Choroid plexus epithelial cell (primary cell): ENCODE results near the gene MEFV.

Source experiments
- DNase-seq: peaks from one replicate; pipeline ENCODE4 v3.0.0-alpha.2; 2010; ENCODE audit warnings: low read depth
- H3K4me3 ChIP-seq: 2 replicates; pipeline ENCODE4 v1.5.1; 2011; ENCODE audit warnings: low read depth, mild to moderate bottlenecking, control low read depth, low read length, moderate library complexity
- CTCF ChIP-seq: conservative IDR thresholded peaks from 2 replicates; pipeline ENCODE4 v1.5.1; 2011; ENCODE audit warnings: low read depth, mild to moderate bottlenecking, control low read depth, inconsistent platforms, low read length, moderate library complexity

The MEFV gene

DNA sequence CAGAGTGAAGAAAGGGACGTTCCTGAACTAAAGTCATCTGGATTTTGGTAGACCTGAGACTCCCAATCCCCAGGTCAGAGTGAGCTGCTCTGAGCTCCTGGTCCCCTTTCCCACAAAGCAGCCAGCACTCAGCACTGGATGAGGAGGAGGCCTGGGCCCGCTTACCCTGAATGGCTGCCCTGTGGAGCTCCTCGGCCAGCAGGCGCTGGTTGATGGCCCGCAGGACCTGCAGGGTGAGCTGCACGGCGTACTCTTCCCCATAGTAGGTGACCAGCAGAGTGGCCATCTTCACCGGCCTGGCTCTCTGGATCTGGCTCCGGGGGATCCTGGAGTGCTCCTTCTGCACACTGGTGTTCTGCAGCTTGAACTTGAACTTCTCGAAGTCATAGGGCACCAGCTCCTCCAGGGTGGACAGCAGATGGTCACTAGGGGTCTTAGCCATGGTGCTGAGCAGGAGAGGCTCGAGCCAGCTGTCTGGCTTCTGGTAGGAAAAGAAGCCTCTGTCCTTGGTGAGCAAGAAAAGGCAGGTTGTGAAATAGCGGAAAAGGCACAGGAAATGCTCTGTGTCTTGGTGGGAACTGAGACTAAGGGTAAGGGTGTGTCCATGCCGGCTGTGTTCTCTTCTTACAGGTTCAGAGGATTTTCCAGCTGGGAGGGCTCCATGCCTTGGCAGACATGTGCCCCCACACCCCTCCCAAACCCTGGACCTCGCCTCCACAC lies at the start of gene MEFV:
Gene MEFV, minus strand, starts transcription at position 488 of the 720 bp plus-strand sequence. Its CDS starts 46 bp downstream, at position 442.
- peak; percentile 28 for DNase-seq
- no peak within 1 kb of the TSS for H3K4me3 ChIP-seq
- no peak for TF ChIP-seq CTCF

DNA sequence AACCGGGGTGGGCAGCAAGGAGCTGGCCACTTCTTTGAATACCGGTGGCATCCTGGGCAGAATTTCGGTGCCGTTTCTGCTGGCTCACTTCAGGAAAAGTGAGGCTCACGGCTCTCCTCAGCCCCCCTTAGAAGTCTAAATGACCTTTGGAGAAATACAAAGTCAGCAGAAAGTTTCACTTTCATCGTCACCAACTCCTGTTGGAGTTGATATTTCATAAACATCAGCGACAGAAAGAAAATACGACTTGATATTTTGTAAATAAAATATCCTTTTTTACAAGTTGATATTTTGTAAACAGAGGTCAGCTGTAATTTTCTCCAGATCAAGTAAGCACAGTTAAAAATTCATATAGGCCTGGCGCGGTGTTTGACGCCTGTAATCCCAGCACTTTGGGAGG lies 49.6 kb upstream of the MEFV start:
- H3K4me3 ChIP-seq: peak overlapping the region; percentile 89
- no peak for DNase-seq
- no peak for TF ChIP-seq CTCF

DNA sequence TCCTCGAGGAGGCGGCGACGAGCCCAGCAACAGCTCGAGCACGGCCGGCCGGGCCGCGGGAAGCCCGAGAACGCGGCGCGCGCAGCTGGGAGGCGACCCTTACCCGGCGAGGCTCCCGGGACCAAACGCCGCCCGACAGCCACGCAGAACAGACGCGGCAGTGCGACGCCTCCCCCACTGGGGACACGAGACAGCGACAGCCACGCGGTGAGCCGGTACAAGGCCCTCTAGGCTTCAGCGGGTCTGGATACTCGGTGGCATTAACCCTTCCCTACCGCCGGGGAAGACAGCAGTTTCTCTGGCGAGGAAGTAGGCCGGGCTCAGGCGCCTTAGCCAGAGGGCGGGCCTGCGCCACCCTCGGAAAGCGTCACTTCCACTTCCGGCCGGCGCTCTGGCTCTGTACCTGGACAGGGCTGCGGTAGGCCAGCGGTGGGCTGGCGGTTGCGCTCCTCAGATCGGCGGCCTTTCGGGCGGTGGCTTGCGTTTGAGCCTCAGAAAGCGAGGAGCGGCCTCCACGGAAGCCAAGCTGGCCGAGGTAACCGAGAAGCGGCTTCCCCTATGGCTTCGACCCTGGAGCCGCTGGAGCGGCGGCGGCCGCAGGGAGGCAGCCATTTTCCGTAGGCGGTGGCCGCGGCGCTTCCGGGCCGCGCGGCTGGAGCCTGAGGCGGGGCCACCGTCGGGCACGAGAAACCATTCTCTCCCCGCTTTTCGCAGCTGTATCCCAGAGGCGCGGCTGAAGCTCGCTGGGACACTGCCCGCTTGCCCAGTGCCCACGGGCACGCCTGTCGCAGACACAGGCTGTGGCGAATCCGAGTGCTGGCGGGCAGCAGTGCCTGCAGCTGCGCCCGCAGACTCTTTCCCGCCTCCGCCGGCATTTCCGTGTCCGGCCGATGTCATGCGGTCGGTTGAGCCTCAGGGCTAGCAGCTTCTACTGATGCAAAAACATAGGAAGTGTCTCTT lies 49.0 kb upstream of the MEFV start, which contains the start of the genes TIGD7 and ZNF75A:
Gene TIGD7, minus strand, starts transcription at position 322 of the 960 bp plus-strand sequence. CDS start 4,816 bp downstream, outside the sequence.
Gene ZNF75A, plus strand, starts transcription at position 389 of the 960 bp plus-strand sequence. CDS start 2,932 bp downstream, outside the sequence.
- no peak for TF ChIP-seq CTCF
- H3K4me3 ChIP-seq: peak within 1 kb of the TSS; percentile 89
- peak; percentile 93 for DNase-seq

DNA sequence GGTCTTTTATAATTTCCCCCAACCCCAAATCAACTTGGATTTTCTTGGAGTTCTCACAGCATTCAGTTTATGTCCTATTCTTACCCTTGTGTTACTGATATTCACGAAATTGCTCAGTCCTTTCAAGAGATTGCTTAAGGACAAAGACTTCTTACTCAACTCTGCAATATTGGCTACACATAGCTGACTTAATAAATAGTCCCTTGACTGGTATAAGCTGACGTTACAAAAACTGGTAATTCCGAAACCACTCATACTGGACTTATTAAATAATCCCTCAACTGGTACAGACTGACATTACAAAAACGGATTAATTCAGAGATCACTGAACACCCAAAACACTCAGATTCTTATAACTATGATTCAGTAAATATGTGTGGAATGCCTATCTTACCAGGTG lies 47.9 kb upstream of the MEFV start:
- DNase-seq: peak; percentile 42
- TF ChIP-seq CTCF: no peak
- peak overlapping the region; percentile 89 for H3K4me3 ChIP-seq

DNA sequence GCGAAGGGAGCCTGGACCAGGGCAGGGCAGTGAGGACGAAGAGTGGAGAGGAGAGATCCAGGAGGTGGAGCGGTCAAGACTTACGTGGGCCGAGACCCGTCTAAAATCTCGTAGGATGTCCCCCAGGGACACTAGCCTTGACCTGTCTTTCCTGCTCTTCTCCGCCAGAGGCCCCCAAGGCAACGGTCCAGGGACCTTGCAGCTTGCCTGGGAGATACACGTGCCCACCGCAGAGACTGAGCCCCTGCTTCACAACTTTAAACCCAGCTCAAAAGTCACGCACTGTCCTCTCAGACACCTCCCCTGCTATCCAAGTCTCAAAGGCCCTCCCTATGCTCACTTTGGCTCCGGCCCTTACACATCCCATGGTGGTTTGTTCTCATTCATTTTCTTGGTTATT lies 39.4 kb upstream of the MEFV start:
- no peak for DNase-seq
- no peak overlapping the region for H3K4me3 ChIP-seq
- TF ChIP-seq CTCF: no peak

GRCh38 chr16:3295209-3295608 lies 38.8 kb upstream of the MEFV start:
- no peak overlapping the region for H3K4me3 ChIP-seq
- DNase-seq: no peak
- TF ChIP-seq CTCF: no peak
